B cell (primary cell): ENCODE data around the gene FCRL5. TPM values are rescaled to one million over a fixed set of nuclear protein-coding genes. Genes with fewer than 3 reads are reported as not detected.

Experiments used
- ATAC-seq: fragments of 200-7000 bp; cut with Tn5 transposase; one replicate; pipeline ENCODE4 v1.10.0; 2021; ENCODE audit warnings: low read depth, mild to moderate bottlenecking, moderate number of reproducible peaks, moderate library complexity
- CTCF ChIA-PET: fragments of 350-600 bp; sonication (Branson Sonifier 250); formaldehyde crosslinking; loops from one replicate; lab custom pipeline; 2021; ENCODE audit warnings: antibody characterized with exemption, inconsistent platforms; lab: Charles Lee
- POLR2A ChIA-PET: fragments of 350-600 bp; sonication (Branson Sonifier 250); formaldehyde crosslinking; loops from one replicate; lab custom pipeline; 2021; ENCODE audit warnings: antibody characterized with exemption; lab: Charles Lee
- DNase-seq: peaks from one replicate; pipeline ENCODE4 v3.0.0; 2013
- H2AFZ ChIP-seq: 2 replicates; pipeline ENCODE4 v1.6.1; 2012; ENCODE audit warnings: mild to moderate bottlenecking, low read depth, low read length; ENCODE audit not compliant: insufficient read depth, poor library complexity, severe bottlenecking
- H3K27ac ChIP-seq, 2 donors: 1 replicate in 1 of 2; 2 replicates in 1 of 2; pipeline ENCODE4 v1.5.1; 2012 to 2013; ENCODE audit warnings: low read length in 2 of 2, mild to moderate bottlenecking in 2 of 2, moderate library complexity in 1 of 2
- H3K27me3 ChIP-seq, 4 experiments: fragments of 200-600 bp in 1 of 4; sonication (generic) in 1 of 4; replicated peaks in 1 of 4; 1 replicate in 2 of 4; 2 replicates in 2 of 4; pipeline versions ENCODE4 v1.6.1 to v1.7.0; 2013 to 2016; ENCODE audit warnings: low read length in 3 of 4, mild to moderate bottlenecking in 2 of 4, mixed read lengths in 1 of 4, moderate library complexity in 1 of 4; ENCODE audit not compliant: insufficient read depth in 4 of 4, control insufficient read depth in 3 of 4; ENCODE audit errors: control extremely low read depth in 1 of 4
- H3K36me3 ChIP-seq, 2 experiments: replicated peaks in 1 of 2; 1 replicate in 1 of 2; 2 replicates in 1 of 2; pipeline versions ENCODE4 v1.6.1 to v1.7.1; 2013; ENCODE audit warnings: low read length in 1 of 2; ENCODE audit not compliant: insufficient read depth in 2 of 2, control insufficient read depth in 1 of 2; ENCODE audit errors: control extremely low read depth in 1 of 2, extremely low read depth in 1 of 2
- H3K4me1 ChIP-seq, 2 donors: fragments of 200-600 bp in 1 of 2; sonication (generic) in 1 of 2; 1 replicate in 1 of 2; 2 replicates in 1 of 2; pipeline versions ENCODE4 v1.5.1 to v1.6.1; 2013 to 2017; ENCODE audit warnings: low read length in 2 of 2; ENCODE audit not compliant: control insufficient read depth in 2 of 2, insufficient read depth in 2 of 2
- H3K4me2 ChIP-seq: replicated peaks from 2 replicates; pipeline ENCODE3; 2012; ENCODE audit warnings: mild to moderate bottlenecking, low read depth, low read length; ENCODE audit not compliant: poor library complexity, severe bottlenecking
- H3K4me3 ChIP-seq, 5 experiments: fragments of 200-600 bp in 1 of 5; sonication (generic) in 1 of 5; 1 replicate in 3 of 5; 2 replicates in 2 of 5; pipeline versions ENCODE4 v1.5.1 to v1.7.0; 2011 to 2016; ENCODE audit warnings: low read length in 4 of 5, mild to moderate bottlenecking in 4 of 5, low read depth in 2 of 5, control low read depth in 1 of 5, moderate library complexity in 1 of 5; ENCODE audit not compliant: insufficient read depth in 1 of 5; ENCODE audit errors: control extremely low read depth in 1 of 5, extremely low read depth in 1 of 5
- H3K79me2 ChIP-seq: fragments of 200-600 bp; sonication (generic); one replicate; pipeline ENCODE4 v1.6.0; 2016; ENCODE audit warnings: low read length; ENCODE audit not compliant: control insufficient read depth, insufficient read depth
- H3K9ac ChIP-seq: fragments of 200-600 bp; sonication (generic); 2 replicates; pipeline ENCODE4 v1.6.1; 2017; ENCODE audit warnings: mild to moderate bottlenecking, low read length, moderate library complexity
- H3K9me3 ChIP-seq, 3 donors: one replicate each; pipeline versions ENCODE4 v1.6.1 to v1.7.1; 2013; ENCODE audit warnings: low read length in 2 of 3; ENCODE audit not compliant: control insufficient read depth in 2 of 3, insufficient read depth in 1 of 3; ENCODE audit errors: control extremely low read depth in 1 of 3
- H4K20me1 ChIP-seq: 2 replicates; pipeline ENCODE4 v1.6.0; 2012; ENCODE audit warnings: mild to moderate bottlenecking, low read length; ENCODE audit not compliant: insufficient read depth, control insufficient read depth, poor library complexity, severe bottlenecking
- H3K27ac Mint-ChIP-seq: one replicate; pipeline ENCODE4 v1.8.0; 2021; ENCODE audit warnings: mixed read lengths
- H3K27me3 Mint-ChIP-seq: one replicate; pipeline ENCODE4 v1.8.0; 2021; ENCODE audit warnings: mixed read lengths
- H3K4me1 Mint-ChIP-seq: one replicate; pipeline ENCODE4 v1.8.0; 2021; ENCODE audit warnings: mixed read lengths
- H3K4me3 Mint-ChIP-seq: one replicate; pipeline ENCODE4 v1.8.0; 2021; ENCODE audit warnings: mixed read lengths
- H3K9me3 Mint-ChIP-seq: one replicate; pipeline ENCODE4 v1.8.0; 2022; ENCODE audit warnings: mixed read lengths; ENCODE audit not compliant: insufficient read depth
- CTCF ChIP-seq: fragments of 200-600 bp; IDR thresholded peaks from one replicate; pipeline ENCODE4 v1.8.0; 2022; ENCODE audit warnings: antibody characterized with exemption, mild to moderate bottlenecking
- EZH2 ChIP-seq: IDR thresholded peaks from 2 replicates; pipeline ENCODE4 v1.6.1; 2012; ENCODE audit warnings: borderline replicate concordance, low read depth, mild to moderate bottlenecking, moderate library complexity, low read length; ENCODE audit not compliant: insufficient read depth, poor library complexity, severe bottlenecking
- WGBS: methylation state at CpG from one replicate; pipeline ENCODE4 v1.1.5; 2013; ENCODE audit warnings: missing lambda C conversion rate; ENCODE audit not compliant: insufficient coverage; 5-methylcytosine and 5-hydroxymethylcytosine counted together
- intact Hi-C: fragments of 100-400 bp; cut with micrococcal nuclease; formaldehyde crosslinking; loops from one replicate; pipeline ENCODE4 v1.10.0; 2022
- polyA plus RNA-seq: library from polyadenylated mRNA; depleted of rRNA; stranded (reverse); fragments of >200 nt; gene quantifications from 2 replicates; pipeline ENCODE4 v1.2.3, GENCODE V29; 2012
- total RNA-seq, 2 donors: library from RNA; stranded (reverse); fragments of 120-200 nt in 1 of 2; gene quantifications; 1 replicate in 1 of 2; 2 replicates in 1 of 2; pipeline versions ENCODE4 v1.2.3 to v1.2.4, GENCODE V29; 2013 to 2022

The FCRL5 gene
- total and polyA plus RNA-seq, 2 donors (not counting 1 experiment from before 2014, with no cell fraction given): 34.0 to 108 TPM

GRCh38 chr1:157515709-157516108 lies 36.6 kb downstream of the FCRL5 start:
- WGBS: 96% methylated on average over 6 of the region's 7 CpGs
- H3K27me3 ChIP-seq: no peaks in the 10 kb centered on the region
- no peak for TF ChIP-seq CTCF
- TF ChIP-seq EZH2: no peak

GRCh38 chr1:157515141-157515540 lies 37.2 kb downstream of the FCRL5 start:
- 100% methylated on average over 1 of the region's 3 CpGs for whole genome bisulfite sequencing
- peak overlapping the region; percentile 11 for H3K27ac Mint-ChIP-seq
- no peak for DNase-seq
- no peak overlapping the region for H3K9ac ChIP-seq
- H3K36me3 ChIP-seq: peaks cover 0 to 49% of the 10 kb centered on the region in 2 experiments
- no peak overlapping the region for H3K27ac ChIP-seq
- no peaks in the 10 kb centered on the region for H3K79me2 ChIP-seq
- POLR2A ChIA-PET: no interaction called here
- no peak overlapping the region for H3K4me3 ChIP-seq
- no peak overlapping the region for H3K4me2 ChIP-seq
- no peaks in the 10 kb centered on the region for H3K9me3 Mint-ChIP-seq
- ATAC-seq: no peak
- peaks cover 33 to 39% of the 10 kb centered on the region in 2 donors for H3K4me1 ChIP-seq
- H4K20me1 ChIP-seq: no peaks in the 10 kb centered on the region
- intact Hi-C loops: no loop called here
- no peaks in the 10 kb centered on the region for H3K27me3 ChIP-seq
- H3K4me3 Mint-ChIP-seq: no peak overlapping the region
- no peak for TF ChIP-seq EZH2
- no peak for TF ChIP-seq CTCF
- H3K27me3 Mint-ChIP-seq: no peaks in the 10 kb centered on the region
- CTCF ChIA-PET: no interaction called here
- no peaks in the 10 kb centered on the region for H3K9me3 ChIP-seq
- peaks cover 42% of the 10 kb centered on the region for H3K4me1 Mint-ChIP-seq
- no peak overlapping the region for H2AFZ ChIP-seq

More at GRCh38 chr1:157515709-157516108, 36.6 kb downstream of the FCRL5 start:
- H3K9ac ChIP-seq: no peak overlapping the region
- H3K79me2 ChIP-seq: no peaks in the 10 kb centered on the region
- H3K27ac ChIP-seq: no peak overlapping the region
- H2AFZ ChIP-seq: no peak overlapping the region
- Mint-ChIP-seq H3K27ac (peak overlapping the region; percentile 11), H3K4me3 (no peak overlapping the region), H3K4me1 (peaks cover 36% of the 10 kb centered on the region), H3K27me3 (no peaks in the 10 kb centered on the region), H3K9me3 (no peaks in the 10 kb centered on the region)
- peaks cover 0 to 55% of the 10 kb centered on the region in 2 experiments for H3K36me3 ChIP-seq
- H3K4me3 ChIP-seq: no peak overlapping the region
- no peak overlapping the region for H3K4me2 ChIP-seq
- POLR2A ChIA-PET: no interaction called here
- H4K20me1 ChIP-seq: no peaks in the 10 kb centered on the region
- DNase-seq (no peak), ATAC-seq (no peak)
- peaks cover 33 to 34% of the 10 kb centered on the region in 2 donors for H3K4me1 ChIP-seq
- H3K9me3 ChIP-seq: no peaks in the 10 kb centered on the region
- intact Hi-C loops: no loop called here
- CTCF ChIA-PET: no interaction called here
